WTC11 (cell line): ENCODE results near the gene RSRC1.

Source experiments
- ATF2 ChIP-seq: sonication (generic); formaldehyde crosslinking; IDR thresholded peaks from 2 replicates; pipeline ENCODE4 v1.8.1; 2022; ENCODE audit warnings: low read depth, missing genetic modification reagents, borderline replicate concordance
- CBFB ChIP-seq: sonication (generic); formaldehyde crosslinking; IDR thresholded peaks from 2 replicates; pipeline ENCODE4 v1.8.1; 2022; ENCODE audit warnings: mild to moderate bottlenecking, low read depth, missing genetic modification reagents
- HMGXB4 ChIP-seq: sonication (generic); formaldehyde crosslinking; IDR thresholded peaks from 2 replicates; pipeline ENCODE4 v1.8.1; 2023; ENCODE audit warnings: mild to moderate bottlenecking, moderate library complexity, missing genetic modification reagents
- JUN ChIP-seq: sonication (generic); formaldehyde crosslinking; IDR thresholded peaks from 2 replicates; pipeline ENCODE4 v1.8.0; 2023; ENCODE audit warnings: mild to moderate bottlenecking, missing genetic modification reagents
- NFYB ChIP-seq: sonication (generic); formaldehyde crosslinking; conservative IDR thresholded peaks from 2 replicates; pipeline ENCODE4 v1.8.0; 2022; ENCODE audit warnings: low read depth, missing genetic modification reagents
- RELA ChIP-seq: sonication (generic); formaldehyde crosslinking; IDR thresholded peaks from 2 replicates; pipeline ENCODE4 v1.8.1; 2022; ENCODE audit warnings: missing genetic modification reagents, mild to moderate bottlenecking, borderline replicate concordance
- TEAD4 ChIP-seq: sonication (generic); formaldehyde crosslinking; IDR thresholded peaks from 2 replicates; pipeline ENCODE4 v1.8.0; 2022; ENCODE audit warnings: mild to moderate bottlenecking, missing genetic modification reagents
- TF ChIP-seq, protein P1 (sequence below): sonication (generic); formaldehyde crosslinking; IDR thresholded peaks from 2 replicates; pipeline ENCODE4 v1.8.1; 2022; ENCODE audit warnings: missing genetic modification reagents, borderline replicate concordance
- TF ChIP-seq, protein P2 (sequence below): fragments of 200-600 bp; IDR thresholded peaks from 2 replicates; pipeline ENCODE4 v1.8.0; 2022; ENCODE audit warnings: antibody characterized with exemption

DNA sequence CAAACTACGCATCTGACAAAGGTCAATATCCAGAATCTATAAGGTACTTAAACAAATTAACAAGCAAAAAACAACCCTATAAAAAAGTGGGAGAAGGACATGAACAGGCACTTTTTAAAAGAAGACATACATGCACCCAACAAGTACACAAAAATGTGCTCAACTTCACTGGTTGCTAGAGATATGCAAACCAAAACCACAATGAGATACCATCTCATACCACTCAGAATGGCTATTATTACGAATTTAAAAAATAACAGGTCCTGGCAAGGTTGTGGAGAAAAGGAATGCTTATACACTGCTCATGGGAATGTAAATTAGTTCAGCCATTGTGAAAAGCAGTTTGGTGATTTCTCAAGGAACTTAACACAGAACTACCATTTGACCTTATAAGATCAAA, 285.5 kb downstream of the RSRC1 start:
- TF ChIP-seq JUN (CRISPR knock-in tag) (no peak), TEAD4 (CRISPR knock-in tag) (no peak), HMGXB4 (CRISPR knock-in tag) (no peak), NFYB (no peak), ATF2 (CRISPR knock-in tag) (no peak), CBFB (CRISPR knock-in tag) (no peak), RELA (CRISPR knock-in tag) (no peak)
- TF ChIP-seq, protein P1, sequence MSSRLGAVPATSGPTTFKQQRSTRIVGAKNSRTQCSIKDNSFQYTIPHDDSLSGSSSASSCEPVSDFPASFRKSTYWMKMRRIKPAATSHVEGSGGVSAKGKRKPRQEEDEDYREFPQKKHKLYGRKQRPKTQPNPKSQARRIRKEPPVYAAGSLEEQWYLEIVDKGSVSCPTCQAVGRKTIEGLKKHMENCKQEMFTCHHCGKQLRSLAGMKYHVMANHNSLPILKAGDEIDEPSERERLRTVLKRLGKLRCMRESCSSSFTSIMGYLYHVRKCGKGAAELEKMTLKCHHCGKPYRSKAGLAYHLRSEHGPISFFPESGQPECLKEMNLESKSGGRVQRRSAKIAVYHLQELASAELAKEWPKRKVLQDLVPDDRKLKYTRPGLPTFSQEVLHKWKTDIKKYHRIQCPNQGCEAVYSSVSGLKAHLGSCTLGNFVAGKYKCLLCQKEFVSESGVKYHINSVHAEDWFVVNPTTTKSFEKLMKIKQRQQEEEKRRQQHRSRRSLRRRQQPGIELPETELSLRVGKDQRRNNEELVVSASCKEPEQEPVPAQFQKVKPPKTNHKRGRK (CRISPR knock-in tag): no peak
- TF ChIP-seq, protein P2, sequence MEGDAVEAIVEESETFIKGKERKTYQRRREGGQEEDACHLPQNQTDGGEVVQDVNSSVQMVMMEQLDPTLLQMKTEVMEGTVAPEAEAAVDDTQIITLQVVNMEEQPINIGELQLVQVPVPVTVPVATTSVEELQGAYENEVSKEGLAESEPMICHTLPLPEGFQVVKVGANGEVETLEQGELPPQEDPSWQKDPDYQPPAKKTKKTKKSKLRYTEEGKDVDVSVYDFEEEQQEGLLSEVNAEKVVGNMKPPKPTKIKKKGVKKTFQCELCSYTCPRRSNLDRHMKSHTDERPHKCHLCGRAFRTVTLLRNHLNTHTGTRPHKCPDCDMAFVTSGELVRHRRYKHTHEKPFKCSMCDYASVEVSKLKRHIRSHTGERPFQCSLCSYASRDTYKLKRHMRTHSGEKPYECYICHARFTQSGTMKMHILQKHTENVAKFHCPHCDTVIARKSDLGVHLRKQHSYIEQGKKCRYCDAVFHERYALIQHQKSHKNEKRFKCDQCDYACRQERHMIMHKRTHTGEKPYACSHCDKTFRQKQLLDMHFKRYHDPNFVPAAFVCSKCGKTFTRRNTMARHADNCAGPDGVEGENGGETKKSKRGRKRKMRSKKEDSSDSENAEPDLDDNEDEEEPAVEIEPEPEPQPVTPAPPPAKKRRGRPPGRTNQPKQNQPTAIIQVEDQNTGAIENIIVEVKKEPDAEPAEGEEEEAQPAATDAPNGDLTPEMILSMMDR: no peak
